ENCODE data around the gene MYH14.
A peak's percentile ranks its signal among the peaks of the same experiment; 100 is the strongest.

MYH14 gene

DNA sequence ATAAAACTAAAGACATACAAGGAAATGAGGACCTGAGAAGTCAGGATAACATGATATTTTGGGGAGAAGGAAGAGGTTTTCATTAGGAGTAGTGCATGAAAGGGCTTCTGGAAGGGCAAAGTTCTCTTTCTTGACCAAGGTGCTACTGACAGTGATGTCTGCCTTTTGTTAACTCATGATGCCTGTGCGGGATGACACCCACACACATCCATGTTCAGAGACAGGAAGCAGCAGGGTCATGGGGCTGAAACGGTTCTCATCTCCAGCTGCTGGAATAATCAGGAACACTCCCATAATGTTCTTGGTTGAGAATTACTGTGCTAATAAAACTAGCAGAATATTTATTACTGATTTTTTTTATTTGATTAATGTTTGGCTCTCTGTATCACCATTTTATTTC is 96.6 kb downstream of the MYH14 start:
- DNase-seq = no peak

DNA sequence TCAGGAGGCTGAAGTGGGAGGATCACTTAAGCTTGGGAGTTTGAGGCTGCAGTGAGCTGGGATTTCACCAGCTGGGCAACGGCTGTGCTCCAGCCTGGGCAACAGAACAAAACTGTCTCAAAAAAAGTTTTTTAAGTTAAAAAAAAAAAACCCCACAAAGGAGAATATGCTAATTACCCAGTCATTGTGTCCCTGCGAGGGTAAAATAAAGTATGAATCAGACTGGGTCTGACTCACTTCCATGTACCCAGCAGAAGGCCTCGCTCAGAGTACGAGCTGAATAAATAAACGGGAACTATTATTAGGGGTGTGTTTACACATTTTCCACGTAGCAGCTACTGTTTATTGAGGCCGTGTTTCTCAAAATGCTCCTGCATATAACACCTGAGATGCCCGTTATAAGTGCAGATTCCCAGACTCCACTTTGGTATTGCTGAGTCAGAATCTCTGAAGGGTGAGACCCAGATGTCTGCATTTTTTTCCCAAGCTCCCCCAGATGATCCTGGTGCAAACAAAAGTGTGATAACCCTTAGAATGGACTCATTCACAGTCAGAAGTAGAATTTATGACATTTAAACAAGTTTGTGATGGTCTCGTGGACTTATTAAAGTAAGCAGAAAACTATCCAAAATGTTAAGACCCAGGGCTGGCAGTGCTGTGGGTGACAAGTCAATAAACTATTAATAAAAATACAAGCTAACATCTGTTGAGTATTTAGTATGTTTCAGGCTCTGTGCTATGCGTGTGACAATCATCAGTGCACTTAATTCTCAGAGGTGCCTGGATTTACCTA is 97.6 kb downstream of the MYH14 start:
- peak; percentile 29 for DNase-seq

DNA sequence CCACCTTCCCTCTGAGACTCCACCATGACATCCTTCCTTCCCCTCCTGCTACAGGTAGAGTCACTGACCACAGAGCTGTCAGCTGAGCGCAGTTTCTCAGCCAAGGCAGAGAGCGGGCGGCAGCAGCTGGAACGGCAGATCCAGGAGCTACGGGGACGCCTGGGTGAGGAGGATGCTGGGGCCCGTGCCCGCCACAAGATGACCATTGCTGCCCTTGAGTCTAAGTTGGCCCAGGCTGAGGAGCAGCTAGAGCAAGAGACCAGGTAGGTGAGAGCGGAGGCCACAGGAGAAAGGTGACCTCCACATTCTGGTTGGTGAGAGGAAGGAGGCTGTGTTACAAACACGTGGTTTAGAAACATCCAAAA is 98.2 kb downstream of the MYH14 start:
- no peak for DNase-seq

DNA sequence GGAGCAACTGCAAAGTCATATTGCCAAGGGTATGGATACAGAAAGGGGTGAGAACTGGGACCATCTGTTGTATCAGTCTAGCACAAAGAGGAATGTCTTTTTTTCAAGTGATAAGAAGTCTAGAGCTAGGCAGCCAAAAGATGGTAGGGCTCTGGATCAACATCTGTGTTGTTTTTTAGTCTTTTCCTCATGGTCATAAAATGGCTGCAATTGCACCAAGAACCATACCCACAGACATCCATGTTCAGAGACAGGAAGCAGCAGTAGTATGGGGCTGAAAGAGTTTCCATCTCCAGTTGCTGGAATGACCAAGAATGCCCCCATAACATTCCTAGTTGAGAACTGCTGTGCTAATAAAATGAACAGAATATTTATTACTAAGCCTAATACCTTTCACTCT is 100.1 kb downstream of the MYH14 start:
- DNase-seq = no peak

DNA sequence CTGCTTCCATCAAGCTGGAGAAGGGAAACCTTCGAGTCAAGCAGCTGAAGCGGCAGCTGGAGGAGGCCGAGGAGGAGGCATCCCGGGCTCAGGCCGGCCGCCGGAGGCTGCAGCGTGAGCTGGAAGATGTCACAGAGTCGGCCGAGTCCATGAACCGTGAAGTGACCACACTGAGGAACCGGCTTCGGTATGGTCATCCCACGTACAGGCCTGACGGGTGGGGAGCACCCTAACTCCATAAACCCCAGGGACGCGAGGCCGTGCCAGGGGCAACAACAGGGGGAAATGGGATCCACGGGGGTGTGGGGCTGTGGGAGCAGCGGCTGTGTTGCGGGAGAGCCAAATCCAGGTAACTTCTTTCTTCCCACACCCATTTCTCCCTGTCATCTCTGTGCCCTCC is 105.6 kb downstream of the MYH14 start:
- no peak for DNase-seq

DNA sequence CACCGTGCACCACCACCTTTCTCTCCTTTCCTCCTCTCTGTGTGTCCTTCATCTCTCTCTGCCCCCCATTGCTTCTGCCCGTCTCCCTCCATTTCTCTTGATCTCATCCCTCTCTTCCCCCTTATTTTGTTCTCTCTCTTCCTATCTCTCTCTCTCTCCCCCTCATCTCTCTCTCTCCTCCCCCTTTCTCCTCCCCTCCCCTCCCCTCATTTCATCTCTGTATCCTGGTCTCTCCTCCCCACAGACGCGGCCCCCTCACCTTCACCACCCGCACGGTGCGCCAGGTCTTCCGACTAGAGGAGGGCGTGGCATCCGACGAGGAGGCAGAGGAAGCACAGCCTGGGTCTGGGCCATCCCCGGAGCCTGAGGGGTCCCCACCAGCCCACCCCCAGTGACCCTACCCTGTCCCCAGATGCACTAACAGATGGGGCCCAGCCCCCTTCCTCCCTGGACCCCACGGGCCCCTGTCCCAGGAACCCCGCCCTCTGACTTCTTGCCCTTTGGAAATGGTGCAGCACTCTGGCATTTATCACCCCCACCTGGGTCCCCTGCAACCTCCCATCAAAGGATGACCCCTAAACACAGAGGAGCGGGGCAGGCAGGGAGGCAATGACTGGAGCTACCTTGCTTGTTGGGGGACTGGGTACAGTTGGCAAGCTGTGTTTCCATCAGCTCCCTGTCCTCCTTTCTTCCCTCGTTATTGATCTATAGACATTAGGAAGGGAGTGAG is 106.1 kb downstream of the MYH14 start:
- no peak for DNase-seq

DNA sequence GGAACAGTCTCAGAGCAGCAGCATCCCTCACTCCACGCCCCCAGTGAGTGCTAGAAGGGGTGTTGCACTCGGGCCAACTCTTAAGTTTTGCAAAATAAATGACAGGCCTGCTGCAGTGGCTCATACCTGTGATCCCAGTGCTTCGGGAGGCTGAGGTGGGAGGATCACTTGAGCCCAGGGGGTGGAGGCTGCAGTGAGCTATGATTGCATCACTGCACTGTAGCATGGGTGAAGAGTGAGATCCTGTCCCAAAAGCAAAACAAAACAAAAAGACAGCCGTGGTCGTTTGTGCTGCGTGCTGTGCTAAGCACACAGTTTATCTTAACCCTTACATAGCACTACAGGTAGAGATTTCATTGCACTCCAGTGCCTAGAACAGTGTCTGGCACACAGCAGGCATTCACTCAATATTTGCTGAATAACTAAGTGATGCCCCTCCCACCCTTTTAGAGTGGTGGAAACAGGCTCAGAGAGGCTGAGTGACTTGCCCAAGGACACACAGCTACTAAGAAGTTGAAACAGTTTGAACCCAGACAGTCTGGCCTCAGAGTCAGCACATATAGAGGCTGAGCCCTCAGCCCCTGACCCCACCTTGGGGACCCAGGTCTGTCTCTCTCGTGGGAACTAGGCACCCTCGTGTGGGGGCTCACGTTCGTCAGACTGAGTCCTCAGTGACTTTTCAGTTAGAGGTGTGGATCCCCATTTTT is 107.5 kb downstream of the MYH14 start:
- no peak for DNase-seq

DNA sequence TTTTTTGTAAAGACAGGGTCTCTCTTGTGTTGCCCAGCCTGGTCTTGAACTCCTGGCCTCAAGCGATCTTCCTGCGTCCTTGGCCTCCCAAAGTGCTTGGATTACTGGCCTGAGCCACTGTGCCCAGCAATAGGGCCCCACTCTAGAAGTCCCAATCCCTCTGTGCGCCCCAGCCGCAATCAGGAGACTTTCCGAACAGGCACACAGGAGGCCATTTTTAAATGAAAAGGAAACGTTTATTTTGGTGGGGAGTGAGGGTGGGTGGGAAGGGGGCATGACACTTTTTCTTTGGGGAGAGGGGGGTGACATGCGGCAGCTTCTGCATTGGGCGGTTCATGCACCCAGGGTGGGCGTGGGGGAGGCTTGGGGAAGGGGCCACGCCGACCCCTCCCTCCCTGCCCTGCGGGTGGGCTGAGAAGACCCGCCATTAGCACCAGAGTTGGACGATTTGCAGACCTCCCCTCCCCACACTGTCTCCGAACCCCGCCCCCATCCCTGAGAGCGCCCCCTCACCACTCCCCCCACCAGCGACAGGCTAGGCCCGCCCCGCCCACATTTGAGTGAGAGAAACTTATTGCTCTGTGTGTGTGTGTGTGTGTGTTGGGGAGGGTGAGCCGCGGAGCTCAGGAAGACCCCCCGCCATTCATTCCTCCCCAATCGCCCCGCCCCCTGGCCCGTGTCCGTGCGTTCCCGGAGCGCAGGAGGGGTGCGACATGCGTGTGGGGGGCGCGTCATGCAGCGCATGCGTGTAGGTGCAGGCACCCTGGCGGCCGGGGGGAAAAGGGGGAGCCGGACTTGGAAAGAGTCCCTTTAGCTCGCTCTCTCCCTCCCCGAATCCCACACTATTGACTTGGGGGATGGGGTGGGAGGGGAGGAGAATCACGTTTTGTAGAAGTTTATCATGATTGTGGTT is 108.6 kb downstream of the MYH14 start:
- DNase-seq = peak; percentile 35

DNA sequence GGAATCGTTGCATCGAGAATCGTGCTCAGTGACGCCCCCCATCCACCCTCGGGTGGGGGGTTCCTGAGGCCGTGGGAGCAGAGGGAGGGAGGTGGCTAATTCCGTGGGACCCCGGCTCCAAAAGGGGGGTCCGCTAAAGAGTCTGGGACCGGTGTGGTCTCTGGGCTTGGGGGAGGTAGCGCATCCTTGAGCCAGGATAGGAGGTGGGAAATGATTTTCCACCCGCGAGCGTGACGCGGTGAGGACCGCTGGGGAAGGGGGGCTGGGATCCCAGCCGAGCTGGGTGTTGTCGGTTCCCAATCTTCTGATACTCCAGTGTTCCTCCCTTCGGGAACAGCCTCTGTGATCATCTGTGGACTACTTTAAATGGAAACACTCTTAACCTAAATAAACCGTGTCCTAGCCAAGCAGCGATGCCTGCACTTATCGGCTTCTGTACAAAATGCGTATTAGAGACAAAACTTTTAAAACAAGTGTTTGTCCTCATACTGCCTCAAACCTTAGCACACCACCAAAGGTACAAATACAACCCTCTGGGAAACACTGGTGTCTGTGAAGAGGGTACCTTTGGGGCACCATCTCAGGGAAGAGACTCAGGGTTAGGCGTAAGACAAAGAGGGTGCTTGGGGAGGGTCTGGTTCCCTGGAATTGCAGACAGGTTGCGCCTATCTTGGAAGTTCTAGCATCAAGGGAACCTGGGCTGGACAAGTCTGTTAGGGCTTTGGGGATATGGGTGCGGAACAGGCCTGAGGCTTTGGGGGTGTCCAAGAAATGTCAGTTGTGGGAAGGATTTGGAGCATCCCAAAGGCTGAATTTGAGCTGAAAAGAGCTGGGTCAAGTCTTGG is 109.8 kb downstream of the MYH14 start:
- no peak for DNase-seq

DNA sequence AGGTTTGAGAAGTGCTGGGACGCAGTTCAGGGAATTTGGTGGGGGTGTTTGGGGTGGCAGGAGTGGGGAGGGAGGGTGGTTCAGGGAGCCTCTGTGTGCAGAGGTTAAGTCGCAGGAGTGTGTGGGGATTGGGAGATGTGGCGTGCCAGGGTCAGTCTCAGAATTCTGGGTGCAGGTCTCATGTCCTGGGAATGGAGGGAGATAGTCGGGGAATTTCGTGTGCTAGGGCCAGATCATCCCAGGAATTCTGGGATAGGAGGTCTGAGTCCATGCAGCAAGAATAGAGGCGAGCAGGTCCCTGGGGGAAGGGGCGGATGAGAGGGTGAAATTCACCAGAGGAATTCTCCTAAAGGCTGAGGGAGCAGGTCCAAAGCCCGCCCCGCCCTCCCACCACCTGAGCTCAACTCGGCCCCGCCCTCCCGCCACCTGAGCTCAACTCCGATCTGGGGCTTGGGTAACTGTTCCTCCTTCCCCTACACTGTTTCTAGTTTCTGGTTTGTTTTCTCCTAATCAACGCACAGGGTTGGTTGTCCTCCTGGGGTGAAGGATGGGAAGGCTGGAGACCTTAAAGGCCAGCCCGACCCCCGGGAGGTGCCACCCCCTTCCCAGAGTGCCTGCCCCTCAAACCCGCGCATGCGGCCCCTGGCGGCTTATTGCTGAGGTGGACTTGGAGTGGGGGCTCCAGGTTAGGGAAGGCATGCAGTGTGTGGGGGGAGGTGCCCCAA is 110.6 kb downstream of the MYH14 start:
- DNase-seq = no peak

DNA sequence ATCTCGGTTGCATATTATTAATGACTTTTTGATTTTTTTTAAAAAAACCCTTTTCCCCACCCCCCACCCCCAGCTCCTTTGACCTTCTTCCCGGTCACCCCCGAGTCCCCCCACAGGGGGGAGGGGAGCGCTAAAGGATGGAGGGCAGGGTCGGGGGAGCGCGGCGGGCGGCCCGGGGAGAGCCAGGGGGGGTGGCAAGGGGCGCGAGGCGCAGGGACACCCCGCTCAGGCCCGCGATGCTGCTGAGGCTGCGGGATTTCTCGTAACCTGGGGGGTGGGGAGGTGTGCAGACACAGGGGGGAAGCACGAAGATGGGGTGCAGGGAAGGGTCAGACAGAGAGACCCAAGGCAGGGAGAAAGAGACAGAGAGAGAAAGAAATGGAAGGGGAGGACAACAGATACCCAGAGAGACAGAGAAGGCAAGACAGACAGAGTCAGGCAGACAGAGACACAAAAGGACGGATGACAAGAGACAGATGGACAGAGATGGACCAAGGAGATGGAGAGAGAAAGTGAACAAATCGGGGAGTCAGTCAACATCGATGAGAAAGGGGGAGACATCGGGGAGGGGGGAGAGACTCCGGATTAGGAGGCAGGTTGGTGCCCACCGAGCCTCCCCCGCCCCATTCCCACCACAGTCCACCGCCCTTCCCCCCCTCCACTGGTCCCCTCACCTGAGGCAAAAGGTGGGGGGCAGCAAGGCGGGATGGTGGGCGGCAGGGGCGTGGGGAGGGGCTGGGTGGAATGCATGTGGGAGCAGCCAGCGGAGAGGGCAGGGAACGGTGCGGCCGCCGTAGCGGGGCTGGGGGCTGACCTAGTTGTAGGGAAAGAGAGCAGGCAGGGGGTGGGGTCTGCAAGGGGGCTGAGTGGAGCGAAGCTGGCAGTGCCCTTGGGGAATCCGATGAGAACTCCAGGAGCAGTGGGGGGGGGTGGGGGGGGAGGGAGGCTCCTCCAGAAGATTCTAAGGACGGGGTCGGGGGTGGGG is 111.6 kb downstream of the MYH14 start:
- no peak for DNase-seq

DNA sequence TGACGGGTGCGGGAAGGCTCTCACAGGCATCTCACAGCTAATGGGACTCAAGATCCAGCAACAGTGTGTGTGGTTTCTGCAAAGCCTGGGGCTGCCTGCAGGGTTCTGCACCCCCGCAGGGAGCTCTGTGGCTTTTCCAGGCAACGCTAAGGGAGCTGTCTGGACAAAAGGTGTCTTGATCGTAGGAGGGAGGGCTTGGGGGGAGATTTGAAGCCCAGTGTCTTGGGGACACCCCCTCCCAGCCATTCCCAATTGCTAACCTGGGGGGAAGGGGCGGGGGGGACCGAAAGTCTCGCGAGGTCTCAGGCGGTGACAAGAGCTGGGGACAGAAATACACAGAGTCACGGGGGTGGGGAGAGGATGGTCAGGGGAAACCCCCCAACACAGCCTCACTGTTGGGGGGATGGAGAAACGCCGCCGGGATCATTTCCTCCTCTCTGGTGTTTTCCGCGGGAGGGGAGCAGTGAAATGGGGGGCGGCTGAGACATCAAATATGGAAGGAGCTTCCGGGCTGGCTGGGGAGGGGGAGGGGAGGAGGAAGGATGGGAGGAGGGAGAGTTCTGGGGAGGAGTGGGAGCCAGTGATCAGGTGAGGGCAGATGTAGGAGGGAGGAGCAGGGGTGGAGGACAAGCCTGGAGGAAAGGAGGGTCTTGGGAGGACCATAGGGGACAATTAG is 112.5 kb downstream of the MYH14 start:
- peak; percentile 56 for DNase-seq

DNA sequence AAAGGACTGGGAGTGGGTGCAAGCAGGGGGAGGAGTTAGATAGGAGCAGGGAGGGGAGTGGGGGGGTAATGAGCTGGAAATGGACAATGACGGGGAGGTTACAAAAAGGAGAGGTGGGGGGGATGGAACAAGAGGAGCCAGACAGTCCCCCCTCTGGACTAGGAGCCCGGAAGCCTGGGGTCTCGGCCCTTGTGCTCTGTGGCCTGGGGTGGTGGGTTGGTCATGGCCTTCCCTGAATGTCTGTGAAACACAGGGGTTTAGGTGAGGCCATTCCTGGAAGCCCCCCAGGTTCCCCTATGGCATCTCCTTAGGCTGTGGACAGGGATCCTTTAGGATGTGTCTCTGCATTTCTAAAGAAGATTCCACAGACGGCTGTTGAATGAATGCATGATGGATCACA is 113.7 kb downstream of the MYH14 start:
- no peak for DNase-seq

DNA sequence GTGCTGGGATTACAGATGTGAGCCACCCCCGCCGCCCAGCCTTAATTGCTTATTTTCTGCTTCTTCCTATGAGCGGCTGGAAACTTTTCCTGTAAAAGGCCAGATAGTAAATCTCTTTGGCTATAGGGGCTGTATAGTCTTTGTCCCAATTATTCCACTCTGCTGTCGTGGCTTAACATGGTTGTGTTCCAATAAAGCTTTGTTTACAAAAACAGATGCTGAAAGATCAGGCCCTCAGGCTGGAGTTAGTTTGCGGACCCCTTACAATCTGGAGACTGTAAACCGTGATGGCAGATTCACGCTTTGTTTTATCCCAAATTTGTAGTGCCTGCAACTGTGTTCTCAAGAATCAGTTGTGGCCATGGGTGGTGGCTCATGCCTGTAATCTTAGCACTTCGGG is 115.0 kb downstream of the MYH14 start:
- DNase-seq = no peak

DNA sequence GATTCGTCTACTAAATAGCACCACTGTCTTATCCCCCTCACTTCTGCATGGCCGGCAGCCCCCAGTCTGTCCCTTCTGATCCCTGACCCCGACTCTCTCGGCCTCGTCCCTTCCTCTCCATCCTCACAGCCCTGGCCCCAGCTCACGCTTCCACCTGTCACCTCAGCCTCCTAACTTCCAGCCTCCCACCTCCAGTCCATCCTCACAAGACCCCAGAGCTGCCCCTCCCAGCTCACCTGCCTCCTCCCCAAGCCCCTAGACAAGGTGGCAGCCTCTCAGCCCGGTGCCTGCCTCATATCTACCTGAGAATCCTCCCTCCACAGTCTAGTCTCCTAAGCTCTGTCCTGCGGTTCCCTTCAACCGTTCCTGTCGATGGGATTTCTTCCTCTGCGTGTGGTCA is 115.7 kb downstream of the MYH14 start:
- no peak for DNase-seq

DNA sequence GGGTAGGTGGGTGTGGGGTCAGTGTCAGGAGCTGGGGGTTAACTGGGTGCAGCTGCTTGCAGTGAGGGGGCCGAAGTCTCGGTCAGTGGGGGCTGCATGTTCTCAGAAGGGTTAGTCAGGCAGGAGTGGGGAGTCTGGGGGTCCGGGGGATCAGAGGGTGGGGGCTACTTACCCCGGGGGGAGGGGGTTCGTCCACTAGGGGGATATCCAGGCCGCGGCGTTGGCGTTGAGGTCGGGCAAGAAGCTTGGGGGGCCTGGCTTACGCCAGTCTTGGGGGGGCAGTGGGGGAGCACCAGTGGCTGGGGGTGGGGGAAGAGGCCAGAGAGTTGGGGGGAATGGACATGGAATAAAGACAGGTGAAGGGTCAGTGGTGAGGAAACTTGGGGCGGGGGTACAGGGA is 116.6 kb downstream of the MYH14 start:
- DNase-seq = no peak

DNA sequence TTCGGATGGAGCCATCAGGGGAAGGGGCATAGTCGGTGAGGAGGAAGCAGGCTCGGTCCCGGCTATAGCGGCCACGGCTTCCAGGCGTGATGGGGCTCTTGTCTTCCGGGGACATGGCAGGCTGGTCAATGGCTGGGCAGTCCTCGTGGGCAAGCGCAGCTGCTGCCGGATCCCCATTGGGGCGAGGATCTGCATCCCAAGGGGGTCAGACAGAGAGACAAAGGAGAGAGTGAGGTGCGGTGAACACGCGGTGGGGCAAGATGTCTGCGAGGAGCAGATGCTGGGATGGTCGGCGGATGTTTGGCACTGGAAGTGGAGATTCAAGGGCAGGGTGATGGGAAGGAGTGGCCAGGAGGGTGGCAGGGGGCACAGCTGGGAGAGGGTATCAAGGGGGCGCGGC is 117.2 kb downstream of the MYH14 start:
- no peak for DNase-seq

DNA sequence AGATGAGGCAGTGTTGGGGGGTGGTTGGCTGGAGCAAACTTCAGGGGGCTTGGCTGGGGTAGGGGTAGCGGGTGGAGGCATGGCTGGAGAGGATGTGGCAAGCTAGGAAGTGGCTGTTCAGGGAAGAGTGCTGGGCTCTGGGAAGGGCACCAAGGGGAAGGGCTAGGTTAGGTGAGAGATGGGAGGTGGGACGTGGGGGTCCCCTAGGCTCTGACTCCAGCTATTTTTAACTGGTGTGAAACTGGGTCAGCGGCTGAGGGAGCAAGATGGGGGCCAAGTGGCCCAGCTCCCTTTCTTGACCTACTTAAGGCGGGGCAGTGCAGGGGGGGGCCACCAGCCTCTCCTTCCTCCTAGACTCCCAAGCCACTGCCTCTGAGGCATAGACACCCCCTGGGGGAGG is 118.4 kb downstream of the MYH14 start:
- no peak for DNase-seq

DNA sequence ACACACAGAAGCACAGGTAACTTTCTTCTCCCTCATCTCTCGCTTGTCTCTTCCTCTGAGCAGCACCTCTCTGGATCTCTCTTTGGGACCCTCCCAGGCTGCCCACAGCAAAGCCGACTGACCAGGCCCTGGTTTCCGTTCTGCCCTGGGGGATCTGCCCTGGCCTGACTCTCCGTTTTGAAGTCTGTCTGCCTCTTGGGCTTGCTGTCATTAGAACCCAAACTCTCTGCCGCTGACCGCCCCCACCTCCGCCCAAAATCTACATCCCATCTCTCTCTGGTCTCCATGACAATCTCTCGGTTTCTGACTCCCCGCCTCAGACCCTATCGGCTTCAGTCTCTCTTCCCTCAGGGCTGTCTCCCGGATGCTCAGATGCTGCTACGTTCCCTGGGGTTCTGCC is 118.8 kb downstream of the MYH14 start:
- no peak for DNase-seq

All from activated CD4-positive, alpha-beta T cell treated with anti-CD3 and anti-CD28 coated beads for 48 hours (primary cell).